Fibroblast of skin of right biceps (primary cell): ENCODE data around the gene BBX.

Experiments
- DNase-seq: peaks from one replicate; pipeline ENCODE4 v3.0.0-alpha.2; 2013

Gene BBX

GRCh38 chr3:107522510-107523288 is at the start of gene BBX:
TSS of gene BBX (plus strand) at chr3:107522962. CDS start at chr3:107710461, 187,499 bp downstream.
- DNase-seq, result peak; percentile 98

GRCh38 chr3:107476462-107476861 is 46.3 kb upstream of the BBX start:
- no peak for DNase-seq

DNA sequence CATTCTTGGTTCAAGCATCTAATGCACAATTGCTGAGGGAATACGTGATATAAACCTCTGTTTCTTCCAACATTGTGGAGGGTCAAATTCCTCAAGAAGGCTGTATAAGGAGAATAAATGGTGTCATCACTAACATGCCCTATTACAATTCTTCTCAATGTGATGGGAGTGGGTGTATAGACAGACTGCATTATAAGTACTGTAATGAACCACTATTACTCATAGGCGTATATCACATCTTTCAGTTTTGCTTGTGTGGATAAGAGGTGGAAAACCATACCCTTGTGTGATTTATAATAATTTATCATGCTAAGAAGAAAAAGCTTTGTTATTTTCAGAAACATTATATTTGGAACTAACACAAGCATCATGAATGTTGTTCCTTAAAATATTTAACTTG is 35.3 kb upstream of the BBX start:
- DNase-seq, result no peak

DNA sequence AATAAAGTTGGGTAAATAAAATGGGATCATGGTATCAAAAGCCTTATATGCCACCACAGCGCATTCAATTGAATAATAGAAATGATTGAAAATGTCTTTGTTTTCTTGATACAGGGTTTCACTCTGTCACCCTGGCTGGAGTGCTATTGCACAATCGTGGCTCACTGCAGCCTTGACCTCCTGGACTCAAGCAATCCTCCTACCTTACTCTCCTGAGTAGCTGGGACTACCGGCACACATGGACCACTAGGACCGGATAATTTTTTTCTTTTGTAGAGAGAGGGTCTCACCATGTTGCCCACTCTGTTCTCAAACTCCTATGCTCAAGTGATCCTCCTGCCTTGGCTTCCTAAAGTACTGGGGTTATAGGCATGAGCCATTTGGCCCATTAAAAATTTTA is 33.8 kb upstream of the BBX start:
- no peak for DNase-seq

- DNase-seq, result no peak
Measured at GRCh38 chr3:107493134-107493533, 29.6 kb upstream of the BBX start.

GRCh38 chr3:107496855-107497254 is 25.9 kb upstream of the BBX start:
- peak; percentile 4 for DNase-seq

GRCh38 chr3:107498646-107499045 is 24.1 kb upstream of the BBX start:
- no peak for DNase-seq

GRCh38 chr3:107506458-107506857 is 16.3 kb upstream of the BBX start:
- no peak for DNase-seq

GRCh38 chr3:107508331-107508730 is 14.4 kb upstream of the BBX start:
- DNase-seq, result no peak

DNA sequence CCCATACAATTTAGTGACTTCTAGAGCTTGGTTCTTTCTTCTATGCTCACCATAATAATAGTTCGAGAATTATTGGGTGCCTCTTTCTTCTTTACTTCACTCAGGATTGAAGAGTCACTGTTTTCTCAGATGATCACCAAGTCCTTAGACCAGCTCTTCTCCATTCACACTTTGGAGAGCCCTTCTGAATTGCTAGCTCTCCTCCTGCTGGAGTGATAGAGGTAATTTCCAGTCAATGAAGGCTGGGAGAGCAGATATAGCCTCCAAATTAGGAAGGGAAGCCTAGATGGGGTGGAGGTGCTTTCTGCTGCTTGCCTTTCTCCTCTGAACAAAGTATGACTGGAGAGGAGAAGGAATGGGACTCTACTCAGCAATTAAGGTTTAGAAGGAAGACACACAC is 10.7 kb upstream of the BBX start:
- DNase-seq, result no peak

- no peak for DNase-seq
Measured at GRCh38 chr3:107514453-107514852, 8.3 kb upstream of the BBX start.

DNA sequence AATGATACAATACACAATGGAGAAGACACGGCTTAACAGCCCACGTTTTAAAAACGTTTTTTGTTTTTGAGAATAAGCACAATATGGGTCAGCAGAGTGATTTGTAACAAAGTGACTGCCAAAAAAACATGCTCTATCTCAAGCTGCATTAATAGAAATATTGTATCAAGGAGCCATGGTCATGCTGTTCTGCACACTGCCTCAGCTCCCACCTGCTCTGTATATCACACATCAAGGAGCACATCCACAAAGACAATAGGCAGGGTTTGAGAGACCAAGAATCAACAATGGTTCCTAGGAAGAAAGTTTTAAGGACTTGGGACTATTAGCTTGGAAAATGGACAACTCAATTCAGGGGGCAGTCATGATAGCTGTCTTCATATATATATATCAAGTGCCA is 6.3 kb upstream of the BBX start:
- no peak for DNase-seq

GRCh38 chr3:107520535-107520934 is 2.2 kb upstream of the BBX start:
- DNase-seq, result no peak

- no peak for DNase-seq
Measured at GRCh38 chr3:107521469-107522059, 1.2 kb upstream of the BBX start.

DNA sequence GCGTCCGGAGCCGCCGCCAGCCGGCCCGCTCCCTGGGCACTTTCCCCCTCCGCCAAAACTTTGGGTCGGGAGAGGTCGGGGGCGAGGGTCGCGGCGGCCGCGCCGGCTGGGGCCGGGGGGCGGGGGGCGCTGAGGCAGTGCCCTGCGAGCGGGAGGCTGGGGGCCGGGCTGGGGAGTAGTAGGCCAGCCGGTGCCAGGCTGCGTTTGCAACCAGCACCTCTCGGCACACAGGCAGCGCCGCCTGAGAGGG is 452 bp downstream of the BBX start:
- DNase-seq, result no peak

GRCh38 chr3:107523539-107524325 is 970 bp downstream of the BBX start:
- peak; percentile 59 for DNase-seq

- peak; percentile 33 for DNase-seq
Measured at GRCh38 chr3:107524326-107524840, 1.6 kb downstream of the BBX start.

- peak; percentile 40 for DNase-seq
Measured at GRCh38 chr3:107524841-107525643, 2.3 kb downstream of the BBX start.

GRCh38 chr3:107525644-107526305 is 3.0 kb downstream of the BBX start:
- DNase-seq, result peak; percentile 4

GRCh38 chr3:107531917-107532469 is 9.2 kb downstream of the BBX start:
- no peak for DNase-seq

- no peak for DNase-seq
Measured at GRCh38 chr3:107540857-107541256, 18.1 kb downstream of the BBX start.

DNA sequence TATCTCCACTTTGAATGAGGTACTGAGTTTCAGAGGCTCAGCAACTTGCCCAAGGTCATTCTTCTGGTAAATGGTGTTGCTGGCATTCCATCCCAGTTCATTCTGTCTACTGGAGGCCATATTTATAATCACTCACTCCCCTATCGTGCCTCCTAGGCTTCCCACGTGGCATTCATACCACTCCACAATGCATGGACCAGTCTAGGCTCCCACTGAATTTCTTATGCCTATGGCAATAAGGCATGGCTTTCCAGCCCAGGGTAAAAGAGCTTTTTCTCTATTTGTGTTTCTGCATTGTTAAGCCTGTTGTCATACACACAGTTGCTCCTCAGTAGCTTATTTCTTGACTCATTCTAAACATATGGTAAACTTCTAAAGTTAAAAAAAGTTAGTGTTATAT is 19.9 kb downstream of the BBX start:
- DNase-seq, result no peak
